NCI-H524 treated with DMSO at 0.1 percent for 48 hours (cell line): Measurements from ENCODE around the gene MAP3K2.

ENCODE experiments used
- DNase-seq: peaks from one replicate; lab custom pipeline; 2025; lab: John Stamatoyannopoulos, UW

MAP3K2 gene

GRCh38 chr2:127347734-127348392, 39.9 kb downstream of the MAP3K2 start:
- DNase-seq = peak; percentile 67

DNA sequence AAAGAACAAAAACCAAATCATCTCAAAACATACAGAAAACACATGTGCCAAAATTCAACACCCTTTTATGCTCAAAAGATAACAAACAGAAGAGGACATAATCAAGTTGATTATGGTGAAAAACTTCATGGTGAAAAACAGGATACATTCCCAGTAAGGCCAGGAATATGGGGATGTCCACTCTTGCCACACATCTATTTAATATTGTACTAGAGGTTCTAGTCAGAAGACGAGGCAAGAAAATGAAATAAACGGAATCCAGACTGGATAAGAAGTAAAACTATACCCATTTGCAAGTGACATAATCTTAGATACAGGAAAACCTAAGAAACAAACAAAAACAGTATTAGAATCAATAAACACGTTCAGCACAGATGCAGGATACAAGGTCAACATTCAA, 40.8 kb downstream of the MAP3K2 start:
- no peak for DNase-seq

DNA sequence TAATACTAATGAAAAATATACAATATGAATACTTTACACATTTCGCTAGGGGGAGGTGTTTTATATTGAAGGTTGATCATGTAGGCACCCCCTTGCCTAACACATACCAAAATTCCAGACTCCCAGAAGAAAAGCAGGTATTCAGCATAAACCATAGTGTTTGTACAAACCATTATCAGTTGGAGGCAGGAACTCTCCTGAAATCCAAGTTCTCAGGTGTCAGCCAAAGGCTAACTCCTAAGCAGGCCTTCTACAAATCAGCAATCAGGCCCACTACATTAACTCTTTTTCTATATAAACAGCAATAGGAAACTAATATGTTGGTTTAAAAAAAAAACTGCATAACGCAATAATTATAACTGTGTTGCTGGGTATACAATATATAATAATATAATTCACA, 44.5 kb downstream of the MAP3K2 start:
- DNase-seq = no peak

GRCh38 chr2:127342101-127342500, 45.7 kb downstream of the MAP3K2 start:
- no peak for DNase-seq

- DNase-seq = no peak
These were observed 55.4 kb downstream of the MAP3K2 start for GRCh38 chr2:127332335-127332734.

DNA sequence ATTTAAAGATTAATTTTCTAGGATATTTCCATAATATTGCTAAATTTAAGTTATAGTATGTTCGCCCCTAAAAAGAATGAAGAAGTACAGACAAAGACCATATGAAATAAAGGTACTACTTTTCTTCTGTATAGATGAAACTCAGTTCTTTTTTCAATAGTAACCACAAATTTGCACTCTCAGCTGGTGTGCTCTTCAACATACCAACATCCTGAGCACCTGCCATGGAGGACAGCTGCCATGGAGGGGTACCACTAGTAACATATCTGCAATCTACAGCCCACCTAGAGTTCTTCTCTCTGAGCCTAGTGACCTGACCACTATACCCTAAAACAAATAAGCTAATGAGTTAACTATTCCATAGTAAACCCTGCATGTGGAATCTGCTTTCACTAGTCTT, 57.0 kb downstream of the MAP3K2 start:
- DNase-seq = no peak

- no peak for DNase-seq
These were observed 61.4 kb downstream of the MAP3K2 start for GRCh38 chr2:127326289-127326945.

DNA sequence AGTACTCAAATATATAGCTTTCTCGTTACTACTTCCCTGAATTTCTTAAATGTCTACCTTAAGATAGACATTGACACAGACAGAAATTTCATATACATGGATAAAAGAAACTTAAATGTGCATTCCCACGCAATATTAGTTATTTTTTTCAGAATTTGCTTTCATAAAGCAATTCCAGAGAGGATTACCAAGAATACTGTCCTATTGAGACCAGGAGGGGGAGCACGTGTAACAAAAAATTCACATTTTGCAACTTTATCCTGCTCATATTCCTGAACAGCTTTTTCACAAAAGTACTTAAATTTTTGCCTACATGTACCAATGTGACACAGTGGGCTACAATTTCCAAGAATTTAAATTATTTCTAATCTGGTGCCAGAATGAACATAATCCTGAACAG, 63.1 kb downstream of the MAP3K2 start:
- no peak for DNase-seq

GRCh38 chr2:127321303-127321702, 66.5 kb downstream of the MAP3K2 start:
- no peak for DNase-seq

DNA sequence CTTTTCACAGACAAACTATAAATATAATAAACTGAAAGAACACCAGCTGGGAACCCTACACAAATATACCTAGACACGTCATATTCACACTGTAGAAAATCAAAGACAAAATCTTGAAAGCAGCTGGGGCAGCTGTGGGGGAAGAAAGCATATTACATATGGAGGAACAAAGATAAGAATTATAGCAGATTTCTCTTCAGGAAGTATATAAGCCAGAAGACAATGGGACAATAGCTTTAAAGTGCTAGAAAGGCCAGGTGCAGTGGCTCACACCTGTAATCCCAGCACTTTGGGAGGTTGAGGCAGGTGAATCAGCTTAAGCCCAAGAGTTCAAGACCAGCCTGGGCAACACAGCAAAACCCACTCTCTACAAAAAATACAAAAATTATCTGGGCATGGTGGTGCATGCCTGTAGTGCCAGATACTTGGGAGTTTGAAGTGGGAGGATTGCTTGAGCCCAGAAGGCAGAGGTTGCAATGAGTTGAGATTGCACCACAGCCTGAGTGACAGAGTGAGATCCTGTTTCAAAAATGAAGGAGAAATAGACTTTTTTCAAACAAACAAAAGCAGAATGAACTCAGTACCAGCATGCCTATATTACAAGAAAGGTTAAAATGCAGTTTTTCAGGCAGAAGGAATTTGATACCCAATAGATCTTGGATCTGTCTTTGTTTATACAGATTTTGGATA, 67.0 kb downstream of the MAP3K2 start:
- no peak for DNase-seq

DNA sequence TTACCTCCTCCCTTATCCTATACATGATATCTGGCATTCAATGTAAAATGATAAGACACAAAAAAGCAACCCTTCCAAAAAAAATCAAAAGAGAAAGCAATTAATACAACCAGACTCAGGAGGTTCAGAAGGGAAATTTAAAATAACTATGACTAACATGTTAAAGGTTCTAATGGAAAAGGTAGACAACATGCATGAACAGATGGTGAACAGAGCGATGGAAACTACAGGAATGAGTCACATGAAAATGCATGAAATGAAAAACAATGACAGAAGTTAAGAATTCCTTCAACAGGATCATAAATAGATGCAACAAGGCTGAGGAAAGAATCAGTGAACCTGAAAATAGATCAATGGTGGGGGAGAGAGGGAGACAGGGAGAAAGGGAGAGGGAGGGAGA, 67.7 kb downstream of the MAP3K2 start:
- no peak for DNase-seq

DNA sequence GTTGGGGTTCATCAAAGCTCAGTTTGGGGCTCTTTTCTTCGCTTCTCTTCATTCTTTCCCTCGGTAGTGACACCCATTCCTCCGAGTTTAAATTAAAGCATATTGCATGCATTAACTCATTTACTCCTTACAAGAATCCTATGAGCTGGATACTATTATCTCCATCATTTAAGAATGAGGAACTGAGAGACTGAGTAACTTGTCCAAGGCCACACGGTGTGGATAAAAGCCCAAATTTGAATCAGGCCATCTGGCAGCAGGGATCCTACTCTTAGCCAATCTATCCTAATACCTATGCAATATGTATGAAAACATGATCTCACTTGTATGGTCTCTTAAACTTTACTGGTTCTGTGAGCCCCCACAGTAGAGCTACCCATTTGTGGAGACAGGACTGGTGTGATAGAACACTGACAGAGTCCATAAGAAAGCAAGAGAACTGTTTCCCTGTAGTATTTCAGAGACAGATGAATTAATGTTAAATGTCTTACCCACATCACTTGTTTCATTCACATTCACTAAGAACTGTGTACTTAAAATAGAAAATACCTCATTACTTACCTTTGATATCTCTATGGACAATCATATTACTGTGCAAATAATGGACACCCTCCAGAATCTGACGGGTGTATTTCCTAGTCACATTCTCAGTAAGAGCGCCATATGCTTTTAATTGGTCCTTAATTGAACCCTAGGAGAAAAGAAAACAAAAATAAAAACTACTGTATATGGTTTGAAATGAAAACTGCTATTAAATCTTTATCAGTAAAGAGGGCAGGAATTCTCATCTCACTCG, 73.4 kb downstream of the MAP3K2 start:
- no peak for DNase-seq

DNA sequence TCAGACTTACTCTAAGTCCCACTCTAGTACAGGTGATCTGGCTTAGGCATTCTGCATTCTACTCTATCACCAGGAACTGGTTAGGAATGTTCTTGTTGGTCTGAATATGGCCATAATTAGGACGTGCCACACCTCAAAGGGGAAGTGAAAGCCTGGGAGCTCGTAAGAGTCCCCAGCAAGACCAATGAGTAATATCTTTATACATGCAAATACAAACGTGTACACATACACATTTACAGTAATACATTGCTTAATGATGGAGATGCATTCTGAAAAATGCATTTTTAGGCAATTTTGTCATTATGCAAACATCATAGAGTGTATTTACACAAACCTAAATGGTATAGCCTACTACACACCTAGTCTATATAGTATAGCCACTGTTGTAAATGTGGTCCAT, 74.4 kb downstream of the MAP3K2 start:
- no peak for DNase-seq

DNA sequence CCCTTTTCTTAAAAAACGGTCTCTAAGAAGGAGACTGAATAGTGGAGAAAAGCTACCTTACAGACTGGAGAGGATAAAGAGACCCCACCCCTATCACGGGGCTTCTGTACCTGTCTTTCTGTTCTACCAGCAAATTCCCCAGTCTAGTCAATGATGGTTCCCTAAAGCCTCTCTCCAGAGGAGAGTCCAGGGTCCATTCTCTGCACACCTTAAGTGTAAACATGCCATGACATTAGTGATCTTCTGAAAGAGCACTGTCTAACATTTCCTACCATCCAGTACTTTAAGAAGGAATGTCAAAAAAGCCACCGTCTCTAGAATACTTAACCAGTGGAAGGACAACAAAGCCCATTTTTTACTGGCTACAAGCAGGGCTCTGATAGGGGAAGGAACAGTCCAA, 76.8 kb downstream of the MAP3K2 start:
- DNase-seq = no peak

GRCh38 chr2:127309468-127309867, 78.3 kb downstream of the MAP3K2 start:
- DNase-seq = no peak

DNA sequence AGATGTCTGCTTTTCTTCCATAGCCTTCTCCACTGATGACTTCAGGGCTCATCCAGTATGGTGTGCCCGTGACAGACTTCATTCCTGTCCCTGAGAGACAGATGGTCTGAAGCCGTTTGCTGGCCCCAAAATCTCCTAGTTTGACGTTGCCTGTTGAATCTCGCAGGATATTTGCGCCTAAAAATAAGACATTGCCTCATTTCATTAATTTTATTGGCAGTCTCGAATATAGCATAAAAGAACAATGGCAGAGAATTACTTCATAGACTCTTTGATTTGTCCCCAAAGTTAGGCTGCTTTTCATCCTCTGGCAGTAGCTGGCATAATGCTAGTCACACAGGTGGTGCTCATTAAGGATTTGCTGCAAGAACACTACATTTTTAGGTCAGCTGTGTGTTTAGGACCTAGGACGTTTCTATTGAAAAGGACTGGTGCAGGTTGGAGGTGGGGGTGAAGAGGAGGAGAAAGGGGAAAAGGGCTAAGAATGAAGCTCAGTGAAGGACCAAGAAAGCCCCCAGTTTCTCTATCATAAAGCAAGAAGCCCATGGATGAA, 79.1 kb downstream of the MAP3K2 start:
- DNase-seq = peak; percentile 88

GRCh38 chr2:127305990-127306585, 81.7 kb downstream of the MAP3K2 start:
- DNase-seq = no peak

- no peak for DNase-seq
These were observed 85.6 kb downstream of the MAP3K2 start for GRCh38 chr2:127302168-127302567.

GRCh38 chr2:127293748-127294562, 93.8 kb downstream of the MAP3K2 start, which contains the start of gene ERCC3:
Gene ERCC3, minus strand, starts transcription at chr2:127294144. Its CDS starts 63 bp downstream, at chr2:127294081.
- no peak for DNase-seq

- DNase-seq = no peak
These were observed 94.4 kb downstream of the MAP3K2 start for GRCh38 chr2:127293386-127293747.

DNA sequence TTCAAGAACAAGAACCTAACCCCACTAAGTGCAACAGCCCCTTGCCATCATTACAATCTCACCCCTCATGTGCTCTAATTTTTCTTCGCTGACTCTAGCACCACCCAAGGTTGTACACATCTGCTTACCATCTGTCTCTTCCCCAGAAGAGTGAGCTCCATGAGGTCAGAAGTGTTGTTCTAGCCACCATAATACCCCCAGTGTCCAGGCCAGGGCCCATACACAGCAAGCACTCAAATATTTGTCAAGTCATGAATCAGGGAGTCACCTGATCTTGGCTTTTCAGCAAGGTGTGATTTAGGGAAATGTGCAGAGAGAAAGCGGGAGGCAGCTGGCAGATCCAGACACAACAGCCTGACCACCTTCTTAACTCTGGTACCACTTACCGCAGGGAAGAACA, 99.5 kb downstream of the MAP3K2 start:
- DNase-seq = no peak
